ENCODE measurements around the gene BRWD1. TPM values are rescaled to one million over a fixed set of nuclear protein-coding genes. Genes with fewer than 3 reads are reported as not detected.

Gene BRWD1
- total RNA-seq, result 112 TPM

DNA sequence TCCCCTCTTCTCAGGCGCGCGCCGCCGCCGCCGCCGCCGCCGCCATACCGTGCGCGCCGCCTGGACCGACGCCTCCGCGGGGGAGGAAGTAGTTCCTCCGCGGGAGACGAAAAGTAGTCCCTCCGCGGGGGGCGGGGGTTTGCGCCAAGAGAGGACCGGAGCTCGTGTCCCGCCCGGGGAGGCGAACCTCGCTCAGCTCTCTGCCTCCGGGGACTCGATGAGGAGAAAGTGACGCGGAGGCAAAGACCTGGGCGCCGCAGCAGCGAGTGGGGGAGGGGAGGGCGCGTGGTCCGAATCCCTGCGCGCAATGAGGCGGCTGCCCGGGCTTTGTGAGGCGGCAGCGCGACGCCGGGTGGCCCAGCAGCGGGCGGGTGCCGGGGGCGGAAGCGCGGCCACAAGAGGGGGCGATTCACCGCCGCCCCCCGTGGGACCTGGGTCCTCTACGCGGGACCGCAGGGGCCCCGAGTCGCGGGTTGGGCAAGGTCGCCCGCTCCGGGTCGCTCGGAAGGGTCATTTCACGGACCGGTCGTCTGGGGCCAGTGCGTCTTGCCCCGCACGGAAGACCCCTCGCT lies at the start of gene BRWD1:
Gene BRWD1, minus strand, starts transcription at position 62 of the 572 bp plus-strand sequence. CDS start 141 bp downstream, outside the sequence.
- DNase-seq, result peak; percentile 79

DNA sequence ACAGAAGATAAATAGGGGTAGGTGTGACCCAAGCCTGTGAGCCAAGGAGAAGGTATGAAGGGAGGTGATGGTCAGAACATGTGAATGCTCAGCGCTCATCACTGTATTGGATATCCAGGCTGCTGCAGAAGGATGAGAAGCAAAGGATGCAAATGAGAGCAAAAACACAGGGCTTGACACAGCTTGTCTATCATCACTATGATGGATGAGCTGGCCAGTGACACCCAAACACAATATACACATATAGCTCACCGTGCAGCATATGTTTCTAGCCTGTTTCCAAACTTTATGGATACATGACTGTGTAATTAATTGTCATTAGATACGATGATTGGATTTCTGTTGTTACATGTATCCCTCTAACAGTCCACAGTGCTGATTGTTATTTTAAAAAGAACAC lies 49.3 kb upstream of the BRWD1 start:
- DNase-seq, result no peak

- DNase-seq, result no peak
Observed at GRCh38 chr21:39359382-39359781, 46.0 kb upstream of the BRWD1 start.

GRCh38 chr21:39353295-39353694 lies 39.9 kb upstream of the BRWD1 start:
- no peak for DNase-seq

DNA sequence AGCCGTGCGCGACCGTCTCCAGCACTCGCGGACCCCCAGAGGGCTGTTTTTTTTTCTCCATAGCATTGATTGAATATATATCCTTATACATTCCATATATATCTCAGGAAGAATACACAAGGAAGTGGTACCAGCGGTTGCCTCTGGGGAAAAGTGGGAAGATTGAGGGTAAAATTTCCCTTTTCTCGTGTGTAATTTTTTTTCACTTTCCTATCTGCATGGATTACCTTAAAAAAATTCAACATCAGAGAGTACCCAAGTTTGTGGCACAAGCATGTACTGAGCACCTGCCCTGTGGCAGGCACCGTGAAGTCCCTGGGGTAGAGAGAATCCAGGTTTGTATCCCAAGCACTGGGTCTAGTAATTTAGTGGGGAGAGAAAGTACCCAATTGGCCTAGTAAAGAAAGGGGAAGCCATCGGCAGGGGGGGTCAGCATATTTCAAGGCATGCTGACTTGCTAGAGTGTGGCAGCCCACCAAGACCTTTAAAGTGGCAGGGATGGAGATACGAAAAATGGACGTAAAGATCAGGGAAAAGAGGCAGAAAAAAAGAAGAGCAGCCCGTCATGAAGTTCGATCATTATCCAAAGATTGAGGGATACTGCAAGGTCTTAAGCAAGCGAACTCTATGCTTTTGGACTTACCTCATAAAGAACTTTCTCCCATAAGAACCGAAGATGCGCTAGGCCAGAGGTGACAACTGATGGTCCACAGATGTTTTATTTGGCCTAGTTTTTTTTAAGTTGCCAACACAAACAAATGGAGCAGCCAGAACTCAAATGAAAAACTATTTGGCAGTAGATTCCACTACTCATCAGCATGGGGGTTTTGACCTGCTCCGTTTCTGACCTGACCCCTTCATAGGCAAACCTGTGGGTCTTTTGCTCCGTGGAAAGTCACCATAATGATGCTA lies 36.9 kb upstream of the BRWD1 start:
- no peak for DNase-seq

DNA sequence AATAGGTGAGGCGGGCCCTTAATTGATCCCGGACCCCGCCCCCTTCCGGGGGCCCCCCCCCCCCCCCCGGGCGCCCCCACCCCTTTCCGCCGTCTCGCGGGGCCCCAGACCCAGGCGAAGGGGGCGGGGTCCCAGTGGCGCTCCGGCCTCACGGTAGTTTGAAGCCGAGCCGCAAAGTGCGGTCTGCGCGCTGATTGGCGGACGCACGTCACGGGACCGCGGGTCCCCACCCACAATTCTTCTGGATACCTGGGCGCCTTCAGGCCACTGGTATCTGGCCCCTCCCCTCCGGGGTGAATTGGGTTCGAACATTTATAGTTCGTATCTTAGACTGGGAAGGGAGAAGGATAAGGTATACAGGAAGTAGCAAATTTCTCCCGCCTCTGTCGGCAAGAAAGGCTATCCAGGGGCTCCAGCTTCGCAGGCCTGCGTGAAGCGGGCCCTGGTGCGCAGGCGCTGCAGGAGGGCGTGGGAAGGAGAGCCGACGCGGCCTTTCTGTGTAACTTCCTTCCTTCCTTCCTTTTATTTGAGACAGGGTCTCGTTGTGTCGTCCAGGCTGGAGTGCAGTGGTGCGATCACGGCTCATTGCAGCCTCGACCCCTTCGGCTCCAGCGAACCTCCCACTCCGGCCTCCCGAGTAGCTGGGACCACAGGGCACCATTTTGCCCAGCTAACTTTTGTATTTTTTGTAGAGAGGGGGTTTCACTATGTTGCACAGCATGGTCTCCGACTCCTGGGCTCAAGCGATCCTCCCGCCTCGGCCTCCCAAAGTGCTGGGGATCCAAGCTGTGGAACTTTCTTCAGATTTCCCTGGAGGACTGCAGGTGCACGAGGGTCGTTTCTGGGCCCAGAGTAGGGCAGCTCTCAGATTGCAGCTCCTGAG lies 36.0 kb upstream of the BRWD1 start:
- peak; percentile 95 for DNase-seq

- DNase-seq, result peak; percentile 95
Observed at GRCh38 chr21:39348355-39349210, 35.2 kb upstream of the BRWD1 start, which contains the start of gene HMGN1. HMGN1 (minus strand) TSS chr21:39349088; CDS start chr21:39348917, 171 bp downstream.

- DNase-seq, result no peak
Observed at GRCh38 chr21:39348040-39348354, 34.6 kb upstream of the BRWD1 start.

- no peak for DNase-seq
Observed at GRCh38 chr21:39347537-39347936, 34.1 kb upstream of the BRWD1 start.

GRCh38 chr21:39346671-39347331 lies 33.4 kb upstream of the BRWD1 start:
- DNase-seq, result no peak

- no peak for DNase-seq
Observed at GRCh38 chr21:39346206-39346605, 32.8 kb upstream of the BRWD1 start.

DNA sequence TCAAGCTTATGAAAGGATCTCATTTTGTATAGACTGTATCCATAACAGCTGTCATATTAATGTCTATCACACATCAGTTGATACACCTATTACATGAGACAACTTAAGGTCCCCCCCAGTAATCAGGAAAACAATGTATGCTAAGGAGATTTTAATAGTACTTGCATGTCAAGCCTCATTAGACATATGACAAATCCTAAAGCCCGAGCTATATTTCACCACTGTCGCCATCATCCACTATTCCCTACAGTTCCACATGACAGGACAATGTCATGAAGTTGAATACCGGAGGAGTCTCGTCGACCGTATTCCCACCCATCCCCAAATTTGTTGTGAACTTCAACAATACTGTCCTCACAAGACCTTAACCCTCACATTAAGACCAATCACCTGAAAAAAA lies 32.0 kb upstream of the BRWD1 start:
- DNase-seq, result no peak

DNA sequence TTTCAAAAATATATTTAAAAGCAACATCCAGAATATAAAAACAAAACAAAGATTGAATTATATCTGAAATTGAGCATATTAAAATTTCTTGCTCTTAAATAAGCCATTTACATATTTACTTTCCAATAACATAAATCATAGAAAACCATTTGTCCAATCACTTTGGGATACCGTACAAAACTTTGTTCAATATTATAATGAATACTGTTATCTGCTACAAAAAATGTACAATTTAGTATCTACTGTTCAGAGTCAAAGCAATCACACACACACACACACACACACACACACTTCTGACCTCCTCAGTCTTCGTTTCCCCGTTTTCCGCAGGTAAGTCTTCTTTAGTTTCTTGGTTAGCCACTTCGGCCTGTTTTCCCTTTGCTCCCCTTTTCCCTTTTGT lies 31.4 kb upstream of the BRWD1 start:
- DNase-seq, result no peak

DNA sequence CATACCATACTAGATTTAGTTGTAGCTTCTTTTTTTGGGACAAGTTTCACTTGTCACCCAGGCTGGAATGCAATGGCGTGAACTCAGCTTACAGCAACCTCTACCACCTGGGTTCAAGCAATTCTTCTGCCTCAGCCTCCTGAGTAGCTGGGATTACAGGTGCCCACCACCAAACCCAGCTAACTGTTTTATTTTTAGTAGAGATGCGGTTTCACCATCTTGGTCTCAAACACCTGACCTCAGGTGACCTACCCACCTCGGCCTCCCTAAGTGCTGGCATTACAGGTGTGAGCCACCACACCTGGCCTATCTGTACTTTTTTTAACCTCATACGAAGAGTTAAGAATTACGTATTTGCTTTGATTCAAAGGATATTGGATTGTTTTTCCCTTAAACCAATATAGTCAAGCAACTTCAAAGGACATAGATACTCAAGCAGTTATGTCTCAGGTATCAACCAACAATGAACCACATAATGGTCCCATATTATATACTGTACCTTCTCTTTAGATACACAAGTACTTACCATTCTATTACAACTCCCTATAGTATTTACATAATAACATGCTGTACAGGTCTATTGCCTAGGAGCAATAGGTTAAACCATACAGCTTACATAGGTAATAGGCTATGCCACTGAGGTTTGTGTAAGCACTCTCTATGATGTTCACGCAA lies 28.0 kb upstream of the BRWD1 start:
- DNase-seq, result no peak

DNA sequence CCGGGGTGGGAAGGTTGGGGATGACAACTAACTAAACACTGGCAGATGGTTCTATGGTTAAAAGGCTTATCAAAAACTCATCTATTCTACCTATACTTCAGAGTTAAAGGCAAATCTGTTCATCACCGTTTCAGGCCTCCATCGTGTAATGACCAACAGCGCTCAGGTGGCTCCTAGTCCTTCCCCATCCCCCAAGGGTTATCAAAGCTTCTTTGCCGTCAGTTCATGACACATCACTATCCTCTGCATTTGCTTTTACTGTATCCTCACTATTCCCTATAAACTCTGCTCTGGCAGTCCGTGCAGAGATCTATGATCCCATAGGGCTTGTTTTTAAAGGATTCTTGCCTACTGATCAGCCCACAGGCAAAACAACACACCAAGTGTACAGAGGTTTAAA lies 27.3 kb upstream of the BRWD1 start:
- DNase-seq, result no peak

DNA sequence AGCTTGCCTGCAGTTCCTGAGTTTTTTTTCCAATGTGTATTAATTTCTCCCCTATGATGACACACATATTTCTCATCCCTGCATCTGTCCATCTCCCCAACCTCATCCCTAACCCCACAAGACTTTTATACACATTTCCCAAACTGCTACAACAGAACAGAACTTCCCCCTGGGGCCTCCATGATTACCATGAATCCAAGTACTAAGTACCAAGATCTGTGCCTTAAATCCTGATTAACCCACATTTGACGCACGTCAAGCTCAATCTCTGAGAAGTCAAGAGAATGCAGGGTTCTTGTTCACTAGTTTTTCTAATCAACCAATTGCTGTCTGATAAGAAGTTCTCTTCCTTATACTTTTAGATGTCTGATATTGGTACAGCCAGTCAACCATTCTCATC lies 25.8 kb upstream of the BRWD1 start:
- no peak for DNase-seq

GRCh38 chr21:39336457-39337008 lies 23.1 kb upstream of the BRWD1 start:
- no peak for DNase-seq

DNA sequence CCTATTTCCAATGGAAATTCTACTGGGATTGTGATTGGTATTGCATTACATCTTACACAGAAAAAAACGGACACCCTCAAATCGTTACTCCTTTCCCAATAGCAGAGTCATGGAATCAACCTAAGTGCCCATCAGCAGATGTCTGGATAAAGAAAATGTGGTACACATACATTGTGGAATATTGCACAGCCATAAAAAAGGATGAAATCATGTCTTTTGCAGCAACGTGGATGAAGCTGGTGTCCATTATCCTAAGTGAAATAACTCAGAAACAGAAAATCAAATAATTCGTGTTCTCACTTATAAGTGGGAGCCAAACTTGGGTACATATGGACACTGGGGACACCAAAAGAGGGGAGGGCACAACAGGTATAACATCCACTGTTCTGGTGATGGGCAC lies 21.2 kb upstream of the BRWD1 start:
- no peak for DNase-seq

DNA sequence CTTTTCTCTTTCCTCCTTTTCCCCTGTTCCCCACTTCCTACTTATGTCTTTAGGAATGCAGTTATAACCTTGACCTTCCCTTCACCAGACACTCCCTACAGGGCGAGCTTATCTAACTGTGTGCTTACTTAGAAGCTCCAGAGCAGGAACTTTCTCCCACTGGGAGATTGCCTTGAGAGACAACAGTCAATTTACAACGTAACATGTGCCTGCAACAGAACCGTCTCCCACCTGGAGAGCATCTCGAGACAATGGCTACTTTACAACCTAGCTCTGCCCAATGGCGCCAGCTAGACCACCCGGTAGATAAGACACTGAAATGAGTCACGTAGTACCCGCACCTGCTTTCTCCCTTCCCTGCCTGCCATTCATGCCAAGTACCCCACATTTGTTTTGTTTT lies 18.7 kb upstream of the BRWD1 start:
- DNase-seq, result no peak

GRCh38 chr21:39330001-39330400 lies 16.6 kb upstream of the BRWD1 start:
- no peak for DNase-seq

Data from skin of body (tissue), 2 donors.